A673 (cell line): ENCODE results near the gene IGF2R.

Experiments used
- EZH2 ChIP-seq: fragments of 200-600 bp; sonication (generic); IDR thresholded peaks from 2 replicates; pipeline ENCODE4 v1.6.1; 2017; ENCODE audit warnings: borderline replicate concordance, low read depth, mild to moderate bottlenecking, mixed read lengths, antibody characterized with exemption, low read length; ENCODE audit not compliant: poor library complexity, severe bottlenecking
- TF ChIP-seq, protein P1 (sequence below): fragments of 300-800, 200-600 bp; sonication (generic); conservative IDR thresholded peaks from 2 replicates; pipeline ENCODE4 v1.5.1; 2017; ENCODE audit warnings: low read depth, mild to moderate bottlenecking, antibody characterized with exemption, low read length, moderate library complexity, mixed read lengths

- no peak for TF ChIP-seq EZH2
- TF ChIP-seq, protein P1, sequence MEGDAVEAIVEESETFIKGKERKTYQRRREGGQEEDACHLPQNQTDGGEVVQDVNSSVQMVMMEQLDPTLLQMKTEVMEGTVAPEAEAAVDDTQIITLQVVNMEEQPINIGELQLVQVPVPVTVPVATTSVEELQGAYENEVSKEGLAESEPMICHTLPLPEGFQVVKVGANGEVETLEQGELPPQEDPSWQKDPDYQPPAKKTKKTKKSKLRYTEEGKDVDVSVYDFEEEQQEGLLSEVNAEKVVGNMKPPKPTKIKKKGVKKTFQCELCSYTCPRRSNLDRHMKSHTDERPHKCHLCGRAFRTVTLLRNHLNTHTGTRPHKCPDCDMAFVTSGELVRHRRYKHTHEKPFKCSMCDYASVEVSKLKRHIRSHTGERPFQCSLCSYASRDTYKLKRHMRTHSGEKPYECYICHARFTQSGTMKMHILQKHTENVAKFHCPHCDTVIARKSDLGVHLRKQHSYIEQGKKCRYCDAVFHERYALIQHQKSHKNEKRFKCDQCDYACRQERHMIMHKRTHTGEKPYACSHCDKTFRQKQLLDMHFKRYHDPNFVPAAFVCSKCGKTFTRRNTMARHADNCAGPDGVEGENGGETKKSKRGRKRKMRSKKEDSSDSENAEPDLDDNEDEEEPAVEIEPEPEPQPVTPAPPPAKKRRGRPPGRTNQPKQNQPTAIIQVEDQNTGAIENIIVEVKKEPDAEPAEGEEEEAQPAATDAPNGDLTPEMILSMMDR, result no peak
Measured at GRCh38 chr6:159957071-159957673, 11.7 kb upstream of the IGF2R start.
